PFSK-1 (cell line): ENCODE measurements around the gene CTDSPL.

Experiments
- FOXP2 ChIP-seq: optimal IDR thresholded peaks from 2 replicates; pipeline ENCODE3; 2011; ENCODE audit warnings: borderline replicate concordance, control low read depth, inconsistent platforms; ENCODE audit not compliant: insufficient read depth; ENCODE audit errors: extremely low read length, extremely low read depth
- POLR2AphosphoS5 ChIP-seq: IDR thresholded peaks from 2 replicates; pipeline ENCODE4 v1.6.1; 2012; ENCODE audit warnings: low read depth, mild to moderate bottlenecking, control low read depth, low read length, moderate library complexity
- REST ChIP-seq, 2 experiments: IDR thresholded peaks; 2 replicates each; pipeline versions ENCODE4 v1.6.1 to v1.8.0; 2011 to 2012; ENCODE audit warnings: low read depth in 2 of 2, low read length in 2 of 2, control low read depth in 1 of 2, inconsistent platforms in 1 of 2, mild to moderate bottlenecking in 1 of 2, moderate library complexity in 1 of 2; ENCODE audit not compliant: insufficient read depth in 1 of 2
- SIN3A ChIP-seq: IDR thresholded peaks from 2 replicates; pipeline ENCODE4 v1.6.1; 2012; ENCODE audit warnings: mild to moderate bottlenecking, low read length, moderate library complexity, borderline replicate concordance; ENCODE audit not compliant: insufficient read depth
- TAF1 ChIP-seq: IDR thresholded peaks from 2 replicates; pipeline ENCODE4 v1.6.1; 2012; ENCODE audit warnings: low read length, control low read depth, borderline replicate concordance; ENCODE audit not compliant: insufficient read depth

CTDSPL gene

GRCh38 chr3:37957539-37957936, 95.9 kb downstream of the CTDSPL start:
- TF ChIP-seq SIN3A (no peak), TAF1 (no peak), POLR2AphosphoS5 (no peak), REST (IDR thresholded peaks at IDR 0.05; ENCODE audit: insufficient read depth in 1 of 2, low read depth in 2 of 2, low read length in 2 of 2) (no peak), FOXP2 (no peak)

- TF ChIP-seq TAF1, result no peak
- no peak for TF ChIP-seq POLR2AphosphoS5
- TF ChIP-seq SIN3A, result no peak
- TF ChIP-seq FOXP2, result no peak
- no peak for TF ChIP-seq REST (IDR thresholded peaks at IDR 0.05; ENCODE audit: insufficient read depth in 1 of 2, low read depth in 2 of 2, low read length in 2 of 2)
These were observed 100.1 kb downstream of the CTDSPL start for GRCh38 chr3:37961622-37962431.

- TF ChIP-seq POLR2AphosphoS5 (no peak), REST (IDR thresholded peaks at IDR 0.05; ENCODE audit: insufficient read depth in 1 of 2, low read depth in 2 of 2, low read length in 2 of 2) (no peak), FOXP2 (no peak), TAF1 (no peak), SIN3A (no peak)
These were observed 101.3 kb downstream of the CTDSPL start for GRCh38 chr3:37963016-37963415.

- TF ChIP-seq SIN3A, result no peak
- no peak for TF ChIP-seq TAF1
- no peak for TF ChIP-seq REST (IDR thresholded peaks at IDR 0.05; ENCODE audit: insufficient read depth in 1 of 2, low read depth in 2 of 2, low read length in 2 of 2)
- no peak for TF ChIP-seq POLR2AphosphoS5
- TF ChIP-seq FOXP2, result no peak
These were observed 102.0 kb downstream of the CTDSPL start for GRCh38 chr3:37963635-37964034.

GRCh38 chr3:37964146-37964545, 102.5 kb downstream of the CTDSPL start:
- no peak for TF ChIP-seq TAF1
- no peak for TF ChIP-seq REST (IDR thresholded peaks at IDR 0.05; ENCODE audit: insufficient read depth in 1 of 2, low read depth in 2 of 2, low read length in 2 of 2)
- TF ChIP-seq SIN3A, result no peak
- no peak for TF ChIP-seq FOXP2
